HG02981 (cell line): Measurements from ENCODE around the gene NUP205.

Experiments
- ATAC-seq: cut with Tn5 transposase; IDR thresholded peaks from one replicate; pipeline ENCODE4 v1.9.1; 2021; ENCODE audit warnings: mild to moderate bottlenecking, moderate library complexity; ENCODE audit not compliant: unreplicated experiment

NUP205 gene

DNA sequence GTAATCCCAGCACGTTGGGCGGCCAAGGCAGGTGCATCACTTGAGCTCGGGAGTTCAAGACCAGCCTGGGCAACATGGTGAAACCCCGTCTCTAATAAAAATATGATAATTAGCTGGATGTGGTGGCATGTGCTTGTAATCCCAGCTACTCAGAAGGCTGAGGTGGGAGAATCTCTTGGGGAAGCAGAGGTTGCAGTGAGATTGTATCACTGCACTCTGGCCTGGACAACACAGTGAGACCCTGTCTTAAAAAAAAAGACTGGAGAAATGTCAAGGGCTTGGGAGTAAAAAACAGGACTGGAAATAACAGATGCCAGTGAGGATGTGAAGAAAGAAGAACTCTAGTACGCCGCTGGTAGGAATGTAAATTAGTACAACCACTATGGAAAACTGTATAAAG, 16.7 kb upstream of the NUP205 start:
- no peak for ATAC-seq

- no peak for ATAC-seq
These were observed 7.5 kb upstream of the NUP205 start for GRCh38 chr7:135550196-135550595.

GRCh38 chr7:135552148-135552547, 5.6 kb upstream of the NUP205 start:
- no peak for ATAC-seq

GRCh38 chr7:135553346-135553745, 4.4 kb upstream of the NUP205 start:
- ATAC-seq, result no peak

DNA sequence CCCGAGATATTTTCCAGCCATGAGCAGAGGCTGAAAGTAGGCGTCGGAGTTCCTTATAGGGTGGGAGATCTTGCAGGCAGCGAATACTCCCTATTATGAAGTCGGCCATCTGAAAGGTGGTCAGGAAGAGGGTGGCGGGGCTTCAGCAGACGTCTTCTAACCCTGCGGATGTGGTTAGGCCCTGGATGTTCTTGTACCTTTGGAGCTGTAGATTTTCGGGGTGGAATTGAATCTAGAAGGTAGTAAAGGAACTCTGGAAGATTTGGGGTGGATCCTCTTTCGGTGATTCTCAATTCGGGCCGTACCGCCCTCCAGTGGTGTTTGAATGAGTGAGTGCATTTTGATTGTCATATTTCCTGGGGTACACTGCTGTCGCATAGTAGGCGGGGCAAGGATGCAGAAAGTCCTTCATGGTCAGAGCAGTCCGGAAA, 635 bp downstream of the NUP205 start:
- ATAC-seq, result peak; percentile 69

- no peak for ATAC-seq
These were observed 1.2 kb downstream of the NUP205 start for GRCh38 chr7:135558881-135559280.

GRCh38 chr7:135560631-135561030, 2.9 kb downstream of the NUP205 start:
- no peak for ATAC-seq

DNA sequence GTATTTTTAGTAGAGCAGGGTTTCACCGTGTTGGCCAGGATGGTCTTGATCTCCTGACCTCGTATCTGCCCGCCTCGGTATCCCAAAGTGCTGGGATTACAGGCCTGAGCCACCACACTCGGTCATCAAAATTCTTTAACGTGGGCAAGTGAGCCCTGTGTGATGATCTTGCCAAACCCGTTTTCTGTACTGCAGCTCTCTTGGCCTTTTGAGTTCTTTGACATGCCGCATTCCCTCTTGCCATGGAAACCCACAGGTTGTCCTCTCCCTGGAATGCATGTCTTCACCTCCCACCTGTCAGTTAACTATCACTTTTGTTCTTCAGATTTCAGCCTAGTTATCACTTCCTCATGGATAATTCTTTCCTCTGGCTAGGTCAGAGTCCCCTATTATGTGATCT, 5.0 kb downstream of the NUP205 start:
- no peak for ATAC-seq

DNA sequence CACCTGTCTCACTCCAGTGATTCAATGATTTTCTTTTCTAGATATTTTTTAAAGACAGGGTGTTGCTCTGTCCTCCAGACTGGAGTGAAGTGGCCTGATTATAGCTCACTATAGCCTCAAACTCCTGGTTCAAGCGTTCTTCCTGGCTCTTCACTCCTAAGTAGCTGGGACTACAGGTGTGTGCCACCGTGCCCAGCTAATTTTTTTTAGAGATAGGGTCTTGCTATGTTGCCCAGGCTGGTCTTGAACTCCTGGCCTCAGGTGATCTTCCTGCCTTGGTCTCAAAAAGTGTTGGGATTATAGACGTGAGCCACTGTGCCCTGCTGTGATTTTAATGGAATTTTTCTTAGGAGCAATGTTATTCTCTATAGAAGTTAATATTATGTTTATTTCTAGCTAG, 14.1 kb downstream of the NUP205 start:
- no peak for ATAC-seq

DNA sequence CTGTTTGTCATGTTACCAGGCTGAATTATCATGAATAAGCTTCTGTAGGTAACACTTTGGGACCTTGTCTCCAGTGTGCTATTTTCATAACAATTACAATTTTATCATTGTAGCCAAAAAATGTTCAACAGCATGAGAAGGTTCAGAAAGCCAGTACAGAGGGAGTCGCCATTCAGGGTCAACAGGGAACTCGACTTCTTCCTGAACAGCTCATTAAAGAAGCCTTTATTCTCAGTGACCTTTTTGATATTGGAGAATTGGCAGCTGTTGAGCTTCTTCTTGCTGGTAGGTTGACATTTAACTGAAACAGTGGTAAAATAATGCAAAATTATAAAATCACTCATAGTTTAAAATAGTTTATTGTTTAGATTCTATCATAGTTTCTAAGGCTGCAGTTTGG, 15.8 kb downstream of the NUP205 start:
- no peak for ATAC-seq

GRCh38 chr7:135575296-135575695, 17.6 kb downstream of the NUP205 start:
- no peak for ATAC-seq

DNA sequence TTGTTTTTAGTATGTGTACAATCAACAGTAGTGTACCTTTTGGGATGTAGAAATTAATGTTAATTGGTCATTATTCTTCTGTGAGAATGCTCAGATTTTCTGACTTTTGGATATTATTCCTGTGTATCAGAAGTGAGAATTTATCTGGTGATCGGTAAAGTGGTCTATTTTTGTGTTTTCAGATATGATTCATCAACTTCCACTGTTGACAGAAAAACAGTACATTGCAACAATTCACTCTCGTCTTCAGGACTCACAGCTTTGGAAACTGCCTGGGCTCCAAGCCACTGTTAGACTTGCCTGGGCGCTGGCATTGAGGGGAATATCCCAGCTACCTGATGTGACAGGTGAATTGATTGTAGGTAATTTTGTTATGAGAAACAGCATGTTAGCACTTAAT, 20.9 kb downstream of the NUP205 start:
- ATAC-seq, result no peak

DNA sequence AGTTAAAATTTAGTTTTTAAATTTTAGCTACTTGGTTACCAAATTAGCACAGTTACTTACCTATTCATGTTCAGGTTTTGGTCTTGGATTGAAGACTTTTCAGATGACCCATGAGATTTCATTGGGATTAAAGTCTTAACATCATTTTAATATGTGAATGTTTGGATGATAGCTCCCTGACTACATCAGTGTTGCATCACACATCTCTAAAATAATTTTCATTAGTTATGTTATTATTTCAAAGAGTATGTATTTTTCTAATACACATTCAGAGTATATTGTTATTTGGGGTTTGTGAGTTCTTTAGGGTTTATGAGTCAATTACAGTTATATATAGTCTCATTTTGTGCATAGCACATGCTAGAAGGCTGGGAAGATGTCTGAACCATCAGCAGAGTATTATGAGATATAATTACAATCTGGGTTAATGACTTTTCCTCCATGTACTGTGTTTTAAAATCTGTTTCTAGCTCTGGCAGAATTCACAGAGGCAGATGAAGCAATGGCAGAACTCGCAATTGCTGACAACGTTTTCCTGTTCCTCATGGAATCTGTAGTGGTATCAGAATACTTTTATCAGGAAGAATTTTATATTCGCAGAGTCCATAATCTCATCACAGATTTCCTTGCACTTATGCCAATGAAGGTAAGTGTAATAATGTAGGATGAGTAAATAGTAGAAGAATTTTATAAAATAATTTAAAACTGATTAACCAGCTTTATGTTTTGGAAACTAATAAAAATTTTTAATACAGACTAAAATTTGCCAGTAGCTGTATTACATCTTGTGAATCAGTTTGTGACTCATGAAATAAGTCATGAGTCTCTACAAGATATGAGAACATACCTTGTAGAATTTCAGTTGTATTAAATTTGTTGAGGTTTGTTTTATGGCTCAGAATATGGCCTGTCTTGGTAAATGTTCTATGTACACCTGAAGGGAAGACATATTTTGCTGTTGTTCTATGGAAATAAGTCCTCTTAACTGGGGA, 26.9 kb downstream of the NUP205 start:
- no peak for ATAC-seq

- no peak for ATAC-seq
These were observed 39.6 kb downstream of the NUP205 start for GRCh38 chr7:135597181-135597925.

- no peak for ATAC-seq
These were observed 40.2 kb downstream of the NUP205 start for GRCh38 chr7:135597926-135598305.

DNA sequence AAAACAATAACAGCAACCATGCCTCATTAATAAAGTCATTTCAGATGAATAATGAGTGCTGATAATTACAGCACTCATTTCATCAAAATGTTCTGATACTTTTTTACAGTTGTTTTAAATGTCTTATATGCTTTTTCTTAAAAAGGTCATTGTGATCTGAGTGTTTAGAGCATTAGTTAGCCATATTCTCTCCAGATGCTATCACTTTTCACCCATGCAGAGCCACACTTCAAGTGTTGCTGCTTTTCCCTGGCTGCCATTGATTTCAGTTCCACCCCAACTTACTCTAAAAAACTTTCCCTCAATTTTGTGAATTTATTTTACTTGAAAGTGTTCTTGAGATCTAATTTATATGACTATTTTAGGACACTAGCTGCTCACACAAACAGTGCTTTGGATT, 41.8 kb downstream of the NUP205 start:
- ATAC-seq, result no peak

DNA sequence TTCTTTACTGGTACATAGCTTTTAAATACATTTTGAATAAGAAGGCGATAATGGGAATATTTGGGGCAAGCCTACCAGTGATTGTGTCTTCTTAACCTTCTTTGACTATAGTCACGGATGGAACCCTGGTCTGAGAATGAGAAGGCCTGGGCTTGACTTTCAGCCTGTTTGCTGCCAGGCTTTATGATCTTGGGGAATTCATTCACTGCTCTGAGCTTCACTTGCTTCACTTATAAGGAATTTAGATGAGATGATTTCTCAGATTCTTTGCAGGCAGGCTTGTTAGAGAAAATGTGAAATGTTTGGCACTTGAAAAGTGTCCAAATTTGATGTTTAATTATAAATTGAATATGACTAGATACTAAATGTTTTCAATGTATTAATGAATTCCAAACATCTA, 42.5 kb downstream of the NUP205 start:
- no peak for ATAC-seq

DNA sequence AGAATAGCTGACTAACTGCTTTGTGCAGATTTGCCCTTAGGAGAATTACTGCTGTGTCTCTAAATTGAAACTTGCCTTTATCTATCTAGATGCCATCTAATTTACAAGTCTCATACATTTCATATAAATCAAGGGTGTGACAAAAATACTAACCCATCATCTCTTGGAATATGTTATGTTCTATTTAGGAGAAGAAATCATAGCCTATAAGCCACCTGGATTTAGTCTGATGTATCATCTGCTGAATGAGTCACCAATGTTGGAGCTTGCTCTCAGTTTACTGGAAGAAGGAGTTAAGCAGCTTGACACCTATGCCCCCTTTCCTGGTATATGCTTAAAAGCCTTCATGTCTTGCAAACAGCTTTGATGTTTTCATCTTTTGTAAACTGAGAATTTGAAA, 43.5 kb downstream of the NUP205 start:
- ATAC-seq, result no peak

DNA sequence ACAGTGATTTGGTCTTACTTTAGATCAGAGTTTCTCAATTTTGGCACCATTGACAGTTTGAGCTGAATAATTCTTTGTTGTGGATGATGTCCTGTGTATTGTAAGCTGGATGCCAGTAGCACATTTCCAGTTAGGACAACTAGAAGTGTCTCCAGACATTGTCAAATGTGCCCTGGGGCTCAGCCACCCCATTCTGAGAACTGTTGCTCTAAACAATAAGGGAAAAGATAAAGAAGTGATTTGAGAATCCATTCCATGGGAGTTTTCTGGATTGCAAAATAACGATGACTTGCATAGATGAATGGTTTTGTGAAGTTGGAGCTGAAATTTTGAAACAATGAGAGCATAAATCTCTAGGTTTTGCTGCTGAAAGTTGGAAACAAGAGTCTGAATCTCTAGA, 44.6 kb downstream of the NUP205 start:
- ATAC-seq, result no peak

DNA sequence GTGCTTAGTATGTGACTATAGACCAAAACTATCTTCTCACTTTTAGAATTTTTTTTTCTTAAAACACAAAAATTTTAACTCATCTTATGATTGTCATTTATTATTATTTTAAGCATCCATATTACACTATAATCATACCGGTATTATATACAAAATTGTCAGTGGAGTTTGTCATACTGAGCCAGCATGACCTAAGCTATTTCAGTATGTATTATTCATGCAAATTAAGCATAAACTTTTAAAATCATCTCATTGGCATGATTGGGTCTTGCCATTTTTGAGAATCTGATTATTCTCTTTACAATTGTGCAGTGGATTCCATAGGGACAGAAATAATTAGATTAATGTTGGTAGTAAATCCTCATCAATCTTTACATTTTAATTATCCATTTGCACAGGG, 58.4 kb downstream of the NUP205 start:
- ATAC-seq, result no peak

GRCh38 chr7:135617781-135618180, 60.1 kb downstream of the NUP205 start:
- no peak for ATAC-seq

- ATAC-seq, result no peak
These were observed 60.8 kb downstream of the NUP205 start for GRCh38 chr7:135618510-135618909.
